Measurements from ENCODE around the gene IMPG1.

The IMPG1 gene, protein sequence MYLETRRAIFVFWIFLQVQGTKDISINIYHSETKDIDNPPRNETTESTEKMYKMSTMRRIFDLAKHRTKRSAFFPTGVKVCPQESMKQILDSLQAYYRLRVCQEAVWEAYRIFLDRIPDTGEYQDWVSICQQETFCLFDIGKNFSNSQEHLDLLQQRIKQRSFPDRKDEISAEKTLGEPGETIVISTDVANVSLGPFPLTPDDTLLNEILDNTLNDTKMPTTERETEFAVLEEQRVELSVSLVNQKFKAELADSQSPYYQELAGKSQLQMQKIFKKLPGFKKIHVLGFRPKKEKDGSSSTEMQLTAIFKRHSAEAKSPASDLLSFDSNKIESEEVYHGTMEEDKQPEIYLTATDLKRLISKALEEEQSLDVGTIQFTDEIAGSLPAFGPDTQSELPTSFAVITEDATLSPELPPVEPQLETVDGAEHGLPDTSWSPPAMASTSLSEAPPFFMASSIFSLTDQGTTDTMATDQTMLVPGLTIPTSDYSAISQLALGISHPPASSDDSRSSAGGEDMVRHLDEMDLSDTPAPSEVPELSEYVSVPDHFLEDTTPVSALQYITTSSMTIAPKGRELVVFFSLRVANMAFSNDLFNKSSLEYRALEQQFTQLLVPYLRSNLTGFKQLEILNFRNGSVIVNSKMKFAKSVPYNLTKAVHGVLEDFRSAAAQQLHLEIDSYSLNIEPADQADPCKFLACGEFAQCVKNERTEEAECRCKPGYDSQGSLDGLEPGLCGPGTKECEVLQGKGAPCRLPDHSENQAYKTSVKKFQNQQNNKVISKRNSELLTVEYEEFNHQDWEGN

DNA sequence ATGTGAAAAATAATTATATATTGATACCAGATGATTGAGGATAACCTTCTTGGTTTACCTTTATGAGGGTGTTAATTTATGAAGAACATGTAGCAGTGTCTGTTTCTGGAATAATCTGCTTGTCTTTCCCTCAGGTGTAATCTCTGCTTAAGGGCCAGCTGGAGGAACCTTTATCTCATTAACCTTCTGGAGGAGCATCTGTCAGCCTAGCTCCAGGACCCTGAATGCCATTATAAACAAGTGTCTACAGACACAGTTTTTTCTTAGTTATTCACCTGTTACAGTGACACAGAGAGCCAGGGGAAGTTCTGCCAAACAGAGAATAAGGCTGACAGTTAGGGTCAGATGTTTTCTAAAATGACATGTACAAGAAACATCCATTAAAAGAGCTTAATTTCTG lies at the start of gene IMPG1:
Gene IMPG1 (minus strand): TSS at position 101 of the 400 bp plus-strand sequence. CDS start 174 bp downstream, outside the sequence.
- DNase-seq, result no peak

DNA sequence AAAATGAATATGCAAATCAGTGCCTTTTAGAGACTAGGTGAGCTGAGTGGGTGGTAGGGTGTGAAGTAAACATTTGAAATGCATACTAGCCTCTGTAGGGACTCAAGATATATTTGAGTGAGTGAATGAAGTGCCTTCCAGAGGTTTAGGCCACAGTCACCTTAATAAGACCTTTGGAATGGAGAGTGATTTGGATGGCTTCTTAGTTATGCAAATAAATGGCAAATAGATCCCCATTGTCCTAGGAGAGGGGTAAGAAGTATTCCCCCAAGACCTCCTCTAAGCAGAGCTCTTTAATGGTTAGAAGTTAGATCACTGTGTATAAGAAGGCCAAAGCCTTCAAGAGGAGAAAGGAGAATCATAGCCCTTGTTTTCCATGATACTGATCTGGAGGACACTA lies 47.8 kb upstream of the IMPG1 start:
- DNase-seq, result no peak

DNA sequence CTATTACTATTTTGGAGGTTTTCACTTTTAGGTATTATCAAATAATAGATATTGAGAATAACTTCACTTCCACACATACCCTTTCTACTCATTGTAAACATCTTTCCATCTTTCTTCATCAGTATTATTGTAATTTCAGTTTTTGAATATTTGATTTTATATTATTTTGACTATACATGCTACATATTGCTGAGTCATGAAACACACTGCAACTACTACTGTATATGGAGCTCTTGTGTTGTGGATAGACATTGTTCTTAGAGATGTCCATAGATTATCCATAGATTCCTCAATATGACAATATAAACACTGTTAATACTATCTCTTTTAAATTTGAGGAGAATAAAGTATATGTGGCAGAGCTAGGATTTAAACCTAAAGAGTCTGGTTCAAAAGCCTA lies 819 bp upstream of the IMPG1 start:
- no peak for DNase-seq

- DNase-seq, result no peak
Measured at GRCh38 chr6:76057469-76057868, 15.0 kb downstream of the IMPG1 start.

- DNase-seq, result no peak
Measured at GRCh38 chr6:76052314-76052713, 20.1 kb downstream of the IMPG1 start.

DNA sequence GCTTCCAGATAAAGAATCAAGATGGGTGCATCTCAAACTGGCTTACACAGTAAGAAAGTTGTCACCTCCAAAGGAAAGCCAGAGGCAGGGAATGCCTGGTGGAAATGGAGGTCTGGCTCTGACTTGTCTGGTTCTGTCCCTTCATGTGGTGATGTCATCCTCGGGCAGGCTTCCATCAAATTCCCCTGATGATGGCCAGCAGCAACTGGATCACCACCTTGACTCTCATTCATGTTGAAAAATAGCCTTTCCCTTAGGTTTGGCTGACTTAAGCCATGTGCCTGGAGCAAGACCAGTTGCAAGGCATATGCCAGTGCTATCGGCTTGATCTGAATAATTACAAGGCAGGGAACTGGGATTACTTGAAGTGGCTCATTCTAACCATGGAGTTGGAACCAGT lies 28.8 kb downstream of the IMPG1 start:
- no peak for DNase-seq

- DNase-seq, result no peak
Measured at GRCh38 chr6:76035713-76036112, 36.7 kb downstream of the IMPG1 start.

DNA sequence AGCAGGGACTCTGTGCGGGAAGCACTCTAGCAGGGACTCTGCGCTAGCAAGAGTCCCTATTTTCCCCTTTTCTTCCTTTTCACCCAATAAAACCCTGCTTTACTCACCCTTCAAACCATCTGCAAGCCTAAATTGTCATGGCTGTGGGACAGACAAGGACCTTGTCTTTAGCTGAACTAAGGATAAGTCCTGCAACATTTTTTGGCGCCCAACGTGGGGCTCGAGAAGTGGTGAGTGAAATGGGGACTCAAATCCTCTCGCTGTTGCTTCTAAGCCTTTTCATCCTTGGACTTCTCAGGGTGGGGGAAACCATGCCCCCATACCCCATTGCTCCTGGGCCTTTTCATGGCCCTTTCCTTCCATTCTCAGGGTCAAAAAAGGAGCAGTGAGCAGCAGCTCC lies 46.4 kb downstream of the IMPG1 start:
- no peak for DNase-seq

DNA sequence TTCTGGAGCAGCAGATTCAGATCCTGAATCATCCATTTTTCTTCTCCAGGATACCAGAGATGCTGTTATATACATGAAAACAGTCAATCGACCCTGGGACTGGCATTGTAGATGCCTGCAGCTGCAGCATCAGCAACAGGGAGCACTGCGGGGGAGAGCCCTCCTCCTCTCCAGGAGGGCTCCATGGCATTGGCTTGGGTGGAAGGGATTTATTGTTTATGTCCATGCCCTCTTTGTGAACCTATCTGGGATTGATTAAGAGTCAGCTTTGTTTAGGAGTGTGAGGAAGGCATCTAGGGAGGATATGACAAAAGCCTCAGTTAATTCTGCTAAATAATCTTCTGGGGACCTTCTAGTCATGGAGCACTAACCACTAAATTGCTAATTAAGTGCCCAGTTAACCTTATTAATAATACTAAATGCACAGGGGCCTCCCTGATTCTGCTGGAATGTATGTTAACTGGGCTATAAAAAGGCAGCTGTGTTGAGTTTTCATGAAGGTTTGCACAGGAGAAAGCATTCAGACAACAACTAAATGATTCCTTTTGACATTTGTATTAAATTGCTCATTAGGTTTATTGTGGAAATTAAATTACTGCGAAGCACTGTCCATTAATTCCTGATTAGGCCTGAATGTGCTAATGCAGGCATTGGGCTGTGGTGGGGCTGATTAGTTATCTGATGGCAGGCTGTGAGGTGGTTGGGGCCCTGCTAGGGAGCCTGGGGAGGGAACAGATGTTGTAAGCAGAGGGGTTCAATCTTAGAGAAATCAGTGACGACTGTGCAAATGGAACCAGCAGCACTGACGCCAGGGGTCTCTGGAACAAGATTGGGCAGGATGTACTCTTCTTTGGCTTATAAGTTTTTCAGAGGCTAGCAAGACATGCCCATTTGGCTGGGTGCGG lies 57.6 kb downstream of the IMPG1 start:
- DNase-seq, result no peak

GRCh38 chr6:76004202-76004601 lies 68.3 kb downstream of the IMPG1 start:
- no peak for DNase-seq

- DNase-seq, result no peak
Measured at GRCh38 chr6:76003686-76004085, 68.8 kb downstream of the IMPG1 start.

DNA sequence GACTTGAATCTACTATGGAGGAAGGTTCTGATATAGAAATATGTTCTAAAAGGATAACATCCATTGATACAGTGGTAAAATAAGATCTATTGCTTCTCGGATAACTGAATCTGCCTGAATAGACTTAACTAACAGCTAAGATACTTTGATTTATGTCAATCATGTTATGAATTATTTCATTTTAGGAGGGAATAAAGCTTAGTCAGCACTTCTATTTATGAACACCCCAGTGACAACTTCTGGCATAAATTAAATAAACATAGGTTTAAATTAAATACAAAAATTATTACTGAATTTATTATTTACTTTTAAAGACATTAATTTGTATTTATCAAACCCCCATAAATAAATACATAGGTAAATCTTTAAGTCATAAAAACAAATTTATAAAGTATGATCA lies 69.3 kb downstream of the IMPG1 start:
- DNase-seq, result no peak

GRCh38 chr6:76000629-76001028 lies 71.8 kb downstream of the IMPG1 start:
- DNase-seq, result no peak

GRCh38 chr6:75997696-75998095 lies 74.8 kb downstream of the IMPG1 start:
- no peak for DNase-seq

DNA sequence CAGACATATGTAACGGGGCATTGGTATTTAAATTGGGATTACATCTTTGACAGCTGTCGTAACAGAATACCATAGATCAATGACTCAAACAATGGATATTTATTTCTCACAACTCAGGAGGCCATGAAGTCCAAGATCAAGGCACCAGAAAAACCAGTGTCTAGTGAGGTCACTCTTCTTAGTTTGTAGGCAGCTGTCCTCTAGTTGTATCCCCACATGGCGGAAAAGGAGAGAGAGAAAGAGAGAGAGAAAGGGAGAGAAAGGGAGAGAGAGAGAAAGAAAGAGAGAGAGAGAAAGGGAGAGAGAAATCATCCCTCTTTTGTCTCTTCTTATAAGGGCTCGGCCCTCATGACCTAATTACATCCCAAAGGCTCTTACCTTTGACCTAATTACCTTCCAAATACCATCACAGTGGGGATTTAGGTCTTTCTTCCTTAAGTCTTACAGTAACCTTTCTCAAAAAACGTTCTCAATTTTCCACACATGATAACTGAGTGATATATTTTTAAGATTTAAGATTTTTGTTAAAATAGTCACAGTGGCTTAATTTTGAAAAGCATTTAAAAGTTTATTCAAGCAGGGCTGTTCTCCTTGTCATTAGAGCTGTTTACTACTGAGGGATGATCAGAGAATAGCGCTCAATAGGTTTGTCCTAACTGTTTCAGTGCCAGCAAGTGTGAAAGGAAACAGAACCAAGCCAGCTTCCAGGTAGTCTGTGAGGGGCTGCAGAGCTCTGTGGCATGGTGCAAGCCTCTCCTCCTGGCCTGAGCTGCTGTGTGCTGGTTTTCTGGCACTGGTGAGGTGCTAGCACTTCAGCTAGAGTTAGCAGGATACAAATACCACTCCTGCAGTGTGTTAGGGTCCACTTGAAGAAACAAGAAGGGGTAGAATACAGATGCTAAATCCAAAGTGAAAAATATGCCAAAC lies 79.0 kb downstream of the IMPG1 start:
- DNase-seq, result no peak

GRCh38 chr6:75991941-75992340 lies 80.5 kb downstream of the IMPG1 start:
- DNase-seq, result no peak

GRCh38 chr6:75986935-75987334 lies 85.5 kb downstream of the IMPG1 start:
- DNase-seq, result no peak

DNA sequence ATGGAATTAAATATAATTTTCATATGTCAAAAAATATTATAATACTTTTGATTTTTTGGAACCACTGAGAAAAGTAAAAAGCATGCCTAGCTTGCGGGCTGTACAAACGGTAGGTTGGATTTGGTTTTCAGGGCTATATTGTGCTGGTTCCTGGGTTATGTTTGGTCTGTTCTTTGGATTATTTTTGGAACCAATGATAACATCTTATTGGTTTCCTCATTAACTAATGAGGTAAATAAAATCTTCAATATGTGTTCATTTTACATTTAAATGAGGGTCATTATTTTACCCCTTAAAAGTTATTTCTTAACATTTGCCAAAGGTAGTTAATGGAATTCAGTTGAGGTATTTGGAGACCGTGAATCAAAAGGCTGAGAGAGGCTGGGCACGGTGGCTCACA lies 96.6 kb downstream of the IMPG1 start:
- no peak for DNase-seq

- no peak for DNase-seq
Measured at GRCh38 chr6:75970093-75970492, 102.4 kb downstream of the IMPG1 start.

GRCh38 chr6:75968143-75968542 lies 104.3 kb downstream of the IMPG1 start:
- DNase-seq, result no peak

DNA sequence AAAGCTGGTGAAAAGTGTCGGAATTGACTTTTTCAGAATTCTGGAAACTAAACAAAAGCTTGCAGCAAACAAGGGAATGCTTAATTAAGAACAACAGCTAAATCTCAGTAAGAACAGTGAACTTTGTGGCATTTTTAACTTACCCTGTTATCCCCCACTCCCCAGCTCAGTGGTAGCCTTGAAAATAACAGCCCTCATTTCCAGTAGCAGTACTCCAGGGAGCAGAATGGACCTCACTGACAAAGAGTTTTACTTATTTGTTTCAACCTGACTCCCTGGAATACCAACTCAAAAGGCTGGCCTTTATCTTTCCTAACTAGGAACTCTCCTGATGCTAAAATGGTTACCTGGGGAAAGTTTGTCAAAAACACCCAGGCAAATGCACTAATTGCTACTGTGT lies 108.9 kb downstream of the IMPG1 start:
- no peak for DNase-seq

DNA sequence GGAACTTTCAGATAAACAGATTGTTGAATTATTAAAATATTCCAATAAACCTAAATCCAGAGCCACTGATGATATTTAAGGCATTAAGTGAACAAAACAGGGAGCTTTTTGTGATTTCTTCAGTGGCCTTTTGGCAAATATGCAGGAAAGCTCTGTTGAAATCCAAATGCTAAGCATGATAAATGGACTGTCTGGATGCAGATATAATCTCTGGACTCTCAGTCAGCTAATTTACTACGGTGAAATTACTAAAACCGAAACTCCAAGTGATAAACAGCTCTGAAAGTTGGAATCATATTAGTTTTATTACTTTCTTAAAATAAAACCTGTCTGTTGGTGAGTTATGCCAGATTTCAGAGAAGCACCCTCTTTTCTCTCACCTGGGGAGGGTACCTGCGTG lies 120.3 kb downstream of the IMPG1 start:
- no peak for DNase-seq

All from CD4-positive, alpha-beta T cell treated with Interleukin-17A for 1 hour (primary cell).